Astrocyte of the cerebellum (primary cell): ENCODE measurements around the gene ADCY4.

Source experiments
- DNase-seq: peaks from one replicate; pipeline ENCODE4 v3.0.0-alpha.2; 2011; ENCODE audit warnings: low read depth
- H3K4me3 ChIP-seq: 2 replicates; pipeline ENCODE4 v1.5.1; 2011; ENCODE audit warnings: mild to moderate bottlenecking, low read depth, low read length, moderate library complexity
- in situ Hi-C: cut with HindIII; loops from 2 replicates; pipeline ENCODE4 v1.10.0; 2017; ENCODE audit warnings: low sequenced_read_pairs
- TF ChIP-seq, protein P1 (sequence below): IDR thresholded peaks from 2 replicates; pipeline ENCODE4 v1.5.1; 2012; ENCODE audit warnings: low read length, low read depth, moderate library complexity, mild to moderate bottlenecking; ENCODE audit errors: missing control alignments

Gene ADCY4

DNA sequence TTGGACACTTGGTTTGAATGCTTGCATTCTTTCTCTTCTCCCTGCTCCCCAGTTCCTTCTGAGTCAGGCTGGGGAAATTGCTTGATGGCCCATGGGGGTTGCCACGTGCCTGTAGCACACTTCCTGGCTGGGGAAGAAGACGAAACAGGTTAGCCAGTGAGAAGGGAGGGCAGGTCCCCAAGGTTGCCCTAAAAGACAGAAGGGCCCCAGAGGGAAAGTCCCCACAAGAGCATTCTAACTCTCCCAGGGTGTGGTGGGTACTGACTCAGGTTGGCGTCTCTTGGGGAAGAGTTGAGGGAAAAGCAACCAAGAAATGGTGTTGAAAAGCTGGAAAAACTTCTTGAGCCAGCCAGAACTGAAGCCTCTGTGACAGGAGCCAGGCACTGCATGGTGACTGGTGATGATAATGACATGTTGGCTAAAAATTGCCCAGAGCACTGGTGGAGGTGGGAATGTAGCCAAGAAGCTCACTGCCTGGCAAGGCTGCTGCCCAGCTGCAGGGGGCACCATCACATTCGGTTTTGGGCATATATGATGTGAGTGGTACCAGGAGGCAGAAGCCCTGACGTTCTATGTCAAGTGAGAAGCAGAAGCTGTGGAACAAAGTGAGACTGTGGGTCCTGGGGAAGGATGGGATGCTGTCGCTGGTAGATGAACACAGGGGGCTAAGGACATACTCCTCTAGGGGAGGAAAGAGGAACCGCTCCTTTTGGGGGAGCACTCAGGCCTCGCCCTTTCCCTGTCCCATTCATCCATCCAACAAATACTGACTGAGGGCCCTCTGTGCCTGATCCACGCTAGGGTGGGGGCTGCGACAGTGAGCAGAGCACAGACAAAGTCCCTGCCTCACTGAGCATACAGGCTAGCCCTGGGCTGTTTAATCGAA, 55.3 kb downstream of the ADCY4 start:
- in situ Hi-C loops = no loop called here
- H3K4me3 ChIP-seq = no peak overlapping the region
- no peak for DNase-seq
- TF ChIP-seq, protein P1, sequence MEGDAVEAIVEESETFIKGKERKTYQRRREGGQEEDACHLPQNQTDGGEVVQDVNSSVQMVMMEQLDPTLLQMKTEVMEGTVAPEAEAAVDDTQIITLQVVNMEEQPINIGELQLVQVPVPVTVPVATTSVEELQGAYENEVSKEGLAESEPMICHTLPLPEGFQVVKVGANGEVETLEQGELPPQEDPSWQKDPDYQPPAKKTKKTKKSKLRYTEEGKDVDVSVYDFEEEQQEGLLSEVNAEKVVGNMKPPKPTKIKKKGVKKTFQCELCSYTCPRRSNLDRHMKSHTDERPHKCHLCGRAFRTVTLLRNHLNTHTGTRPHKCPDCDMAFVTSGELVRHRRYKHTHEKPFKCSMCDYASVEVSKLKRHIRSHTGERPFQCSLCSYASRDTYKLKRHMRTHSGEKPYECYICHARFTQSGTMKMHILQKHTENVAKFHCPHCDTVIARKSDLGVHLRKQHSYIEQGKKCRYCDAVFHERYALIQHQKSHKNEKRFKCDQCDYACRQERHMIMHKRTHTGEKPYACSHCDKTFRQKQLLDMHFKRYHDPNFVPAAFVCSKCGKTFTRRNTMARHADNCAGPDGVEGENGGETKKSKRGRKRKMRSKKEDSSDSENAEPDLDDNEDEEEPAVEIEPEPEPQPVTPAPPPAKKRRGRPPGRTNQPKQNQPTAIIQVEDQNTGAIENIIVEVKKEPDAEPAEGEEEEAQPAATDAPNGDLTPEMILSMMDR = no peak

DNA sequence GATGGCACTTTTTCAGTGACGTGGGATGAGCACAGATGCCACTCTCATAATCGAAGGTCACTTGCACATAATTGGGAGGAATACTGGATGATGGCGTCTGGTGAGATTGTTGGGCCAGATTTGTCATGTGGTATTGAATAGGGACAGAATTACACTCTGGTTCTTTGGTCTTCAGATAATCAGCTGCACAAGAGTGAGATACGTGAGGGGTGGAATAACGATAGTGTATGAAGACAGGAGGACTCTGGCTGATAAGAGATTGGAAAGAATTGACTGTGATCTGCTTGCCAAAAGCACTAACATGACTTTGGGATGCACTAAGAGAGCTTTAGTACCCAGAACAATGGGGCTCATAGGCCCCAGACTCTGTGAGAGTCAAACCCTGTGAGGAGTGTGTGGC, 56.4 kb downstream of the ADCY4 start:
- no peak for DNase-seq
- in situ Hi-C loops = no loop called here
- H3K4me3 ChIP-seq = no peak overlapping the region
- TF ChIP-seq, protein P1 = no peak

DNA sequence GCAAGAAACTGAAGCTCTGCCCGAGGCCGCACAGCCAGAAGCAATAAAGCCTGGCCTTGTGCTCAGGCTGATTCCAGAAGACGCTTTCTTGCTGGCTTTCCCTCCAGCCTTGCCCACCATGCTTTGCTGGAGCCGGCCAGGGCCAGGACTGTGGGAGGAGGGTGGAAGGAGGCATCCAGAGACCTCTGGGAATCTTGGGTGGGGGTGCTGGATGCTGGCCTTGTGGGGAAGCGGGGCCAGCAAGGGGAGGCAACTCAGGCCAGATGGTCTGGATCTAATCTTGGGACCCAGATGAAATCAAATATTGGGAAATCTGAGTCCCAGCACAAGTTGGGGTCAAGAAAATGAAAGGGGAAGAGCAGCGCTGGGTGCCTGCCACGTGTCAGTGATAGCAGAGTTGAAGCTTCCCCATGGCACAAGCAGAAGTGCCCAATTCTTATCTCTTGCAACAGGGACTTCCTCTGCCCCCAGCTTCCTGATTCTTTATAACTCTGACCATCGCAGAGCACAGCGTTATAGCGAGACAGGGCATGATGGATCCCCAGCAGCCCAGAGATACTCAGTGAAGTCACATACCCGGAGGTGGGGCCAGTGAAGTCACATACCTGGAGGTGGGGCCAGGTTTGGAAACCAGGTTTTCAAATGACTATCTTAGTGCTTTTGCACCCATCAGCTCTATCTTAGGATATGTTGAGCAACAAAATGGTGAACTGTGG, 57.1 kb downstream of the ADCY4 start:
- TF ChIP-seq, protein P1 = no peak
- in situ Hi-C loops = no loop called here
- no peak for DNase-seq
- H3K4me3 ChIP-seq = no peak overlapping the region

DNA sequence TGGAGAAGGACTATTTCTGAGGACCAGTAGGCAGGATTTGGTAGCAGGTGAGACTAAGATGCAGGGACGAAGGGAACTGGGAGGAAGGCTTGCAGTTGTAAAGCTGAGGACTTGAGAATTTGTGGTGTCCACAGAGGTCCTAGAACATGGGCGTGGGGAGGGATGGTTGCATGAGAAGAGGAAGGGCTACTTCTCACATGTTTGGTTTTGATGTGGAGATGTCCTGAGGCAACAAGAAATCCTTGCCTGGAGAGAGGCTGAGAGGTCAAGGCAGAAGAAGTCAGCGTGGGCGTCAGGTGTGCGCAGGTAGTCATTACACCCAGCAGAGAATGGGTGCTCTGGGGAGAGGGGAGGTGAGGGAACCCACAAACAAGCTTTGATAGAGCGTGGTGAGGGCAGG, 57.8 kb downstream of the ADCY4 start:
- in situ Hi-C loops = no loop called here
- no peak for DNase-seq
- TF ChIP-seq, protein P1 = no peak
- H3K4me3 ChIP-seq = no peak overlapping the region

DNA sequence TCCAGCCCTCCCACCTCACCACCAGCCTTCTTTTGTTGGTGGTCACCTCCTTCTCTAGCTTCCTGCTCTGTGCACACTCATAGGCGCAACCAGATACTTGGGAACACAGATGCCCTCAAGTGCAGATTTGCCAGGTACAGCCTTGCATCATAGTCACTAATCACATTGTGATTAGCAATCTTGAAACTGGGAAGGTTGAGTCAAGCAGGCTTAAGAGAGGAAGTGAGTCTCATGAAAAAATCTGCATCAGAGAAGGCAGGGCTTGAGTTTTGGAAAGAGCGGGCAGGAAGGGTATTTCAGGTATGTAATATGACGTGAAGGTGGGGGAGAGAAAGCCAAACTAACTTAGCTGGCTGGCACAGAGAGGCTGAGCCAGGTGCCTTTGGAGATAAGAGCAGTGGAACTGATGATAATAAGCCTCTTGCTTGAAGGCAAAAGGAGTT, 60.7 kb downstream of the ADCY4 start:
- no peak overlapping the region for H3K4me3 ChIP-seq
- TF ChIP-seq, protein P1 = no peak
- DNase-seq = no peak
- in situ Hi-C loops = no loop called here

DNA sequence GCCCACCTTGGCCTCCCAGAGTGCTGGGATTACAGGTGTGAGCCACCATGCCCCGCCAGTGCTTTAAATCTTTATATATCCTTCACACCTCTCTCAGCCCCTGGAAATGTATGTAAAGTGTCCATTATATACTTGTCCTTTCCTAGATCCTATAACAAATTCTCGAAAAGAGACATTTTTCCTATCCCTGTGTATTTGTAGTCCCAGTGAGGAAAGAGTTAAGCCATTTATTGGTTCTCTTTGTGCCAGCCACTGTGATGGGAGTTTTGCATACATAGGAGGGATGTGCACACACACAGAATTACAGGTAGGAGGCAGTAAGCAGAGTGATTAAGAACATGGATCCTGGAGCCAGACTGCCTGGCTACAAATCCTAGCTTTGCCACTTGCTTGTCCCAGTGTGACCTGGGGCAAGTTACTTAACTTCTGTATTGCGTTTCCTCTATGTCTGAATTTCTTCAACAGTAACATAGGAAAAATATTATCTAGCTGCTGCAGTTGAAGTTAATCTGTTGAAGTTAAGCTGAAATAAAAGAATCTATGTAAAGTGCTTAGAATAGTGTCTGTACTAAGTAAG, 61.4 kb downstream of the ADCY4 start:
- no peak overlapping the region for H3K4me3 ChIP-seq
- TF ChIP-seq, protein P1 = peak; percentile 4
- DNase-seq = no peak
- in situ Hi-C loops = no loop called here
